Measurements from ENCODE around the gene SIK3. TPM values are rescaled to one million over a fixed set of nuclear protein-coding genes. Genes with fewer than 3 reads are reported as not detected.

SIK3 gene
- total and polyA plus RNA-seq, 2 experiments from 2014 or later, result 6.1 to 33.9 TPM

DNA sequence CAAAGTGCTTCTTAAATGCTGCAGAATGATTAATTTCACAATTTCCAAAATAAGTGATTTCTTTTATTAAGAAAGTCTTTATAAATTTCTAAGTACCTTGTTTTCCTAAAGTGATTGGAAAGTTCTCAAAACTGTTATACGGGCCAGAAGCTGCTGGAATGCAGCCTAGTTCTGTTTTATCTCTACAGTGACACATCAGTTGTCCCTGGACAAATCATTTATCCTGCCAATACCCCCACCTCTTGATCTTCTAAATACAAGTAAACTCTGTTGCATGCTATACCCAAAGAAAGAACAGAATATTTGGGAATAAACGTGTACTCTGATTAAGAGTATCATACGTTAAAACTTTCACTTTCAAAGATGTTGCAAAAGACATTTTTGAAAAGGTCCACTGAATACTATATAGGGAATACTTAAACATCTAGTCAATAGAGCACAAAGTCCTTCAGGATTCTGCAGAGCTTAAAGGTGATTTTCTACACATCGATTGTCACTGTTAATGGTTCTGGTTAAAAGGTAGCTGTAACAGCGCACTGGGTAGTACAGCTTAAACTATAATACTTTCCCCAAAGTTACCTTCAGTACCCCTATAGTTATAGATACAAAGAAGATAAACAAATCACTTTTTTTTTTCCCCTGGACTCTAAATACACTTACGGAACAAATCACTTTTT, 168.7 kb downstream of the SIK3 start (continued):
- TF ChIP-seq, protein P1, sequence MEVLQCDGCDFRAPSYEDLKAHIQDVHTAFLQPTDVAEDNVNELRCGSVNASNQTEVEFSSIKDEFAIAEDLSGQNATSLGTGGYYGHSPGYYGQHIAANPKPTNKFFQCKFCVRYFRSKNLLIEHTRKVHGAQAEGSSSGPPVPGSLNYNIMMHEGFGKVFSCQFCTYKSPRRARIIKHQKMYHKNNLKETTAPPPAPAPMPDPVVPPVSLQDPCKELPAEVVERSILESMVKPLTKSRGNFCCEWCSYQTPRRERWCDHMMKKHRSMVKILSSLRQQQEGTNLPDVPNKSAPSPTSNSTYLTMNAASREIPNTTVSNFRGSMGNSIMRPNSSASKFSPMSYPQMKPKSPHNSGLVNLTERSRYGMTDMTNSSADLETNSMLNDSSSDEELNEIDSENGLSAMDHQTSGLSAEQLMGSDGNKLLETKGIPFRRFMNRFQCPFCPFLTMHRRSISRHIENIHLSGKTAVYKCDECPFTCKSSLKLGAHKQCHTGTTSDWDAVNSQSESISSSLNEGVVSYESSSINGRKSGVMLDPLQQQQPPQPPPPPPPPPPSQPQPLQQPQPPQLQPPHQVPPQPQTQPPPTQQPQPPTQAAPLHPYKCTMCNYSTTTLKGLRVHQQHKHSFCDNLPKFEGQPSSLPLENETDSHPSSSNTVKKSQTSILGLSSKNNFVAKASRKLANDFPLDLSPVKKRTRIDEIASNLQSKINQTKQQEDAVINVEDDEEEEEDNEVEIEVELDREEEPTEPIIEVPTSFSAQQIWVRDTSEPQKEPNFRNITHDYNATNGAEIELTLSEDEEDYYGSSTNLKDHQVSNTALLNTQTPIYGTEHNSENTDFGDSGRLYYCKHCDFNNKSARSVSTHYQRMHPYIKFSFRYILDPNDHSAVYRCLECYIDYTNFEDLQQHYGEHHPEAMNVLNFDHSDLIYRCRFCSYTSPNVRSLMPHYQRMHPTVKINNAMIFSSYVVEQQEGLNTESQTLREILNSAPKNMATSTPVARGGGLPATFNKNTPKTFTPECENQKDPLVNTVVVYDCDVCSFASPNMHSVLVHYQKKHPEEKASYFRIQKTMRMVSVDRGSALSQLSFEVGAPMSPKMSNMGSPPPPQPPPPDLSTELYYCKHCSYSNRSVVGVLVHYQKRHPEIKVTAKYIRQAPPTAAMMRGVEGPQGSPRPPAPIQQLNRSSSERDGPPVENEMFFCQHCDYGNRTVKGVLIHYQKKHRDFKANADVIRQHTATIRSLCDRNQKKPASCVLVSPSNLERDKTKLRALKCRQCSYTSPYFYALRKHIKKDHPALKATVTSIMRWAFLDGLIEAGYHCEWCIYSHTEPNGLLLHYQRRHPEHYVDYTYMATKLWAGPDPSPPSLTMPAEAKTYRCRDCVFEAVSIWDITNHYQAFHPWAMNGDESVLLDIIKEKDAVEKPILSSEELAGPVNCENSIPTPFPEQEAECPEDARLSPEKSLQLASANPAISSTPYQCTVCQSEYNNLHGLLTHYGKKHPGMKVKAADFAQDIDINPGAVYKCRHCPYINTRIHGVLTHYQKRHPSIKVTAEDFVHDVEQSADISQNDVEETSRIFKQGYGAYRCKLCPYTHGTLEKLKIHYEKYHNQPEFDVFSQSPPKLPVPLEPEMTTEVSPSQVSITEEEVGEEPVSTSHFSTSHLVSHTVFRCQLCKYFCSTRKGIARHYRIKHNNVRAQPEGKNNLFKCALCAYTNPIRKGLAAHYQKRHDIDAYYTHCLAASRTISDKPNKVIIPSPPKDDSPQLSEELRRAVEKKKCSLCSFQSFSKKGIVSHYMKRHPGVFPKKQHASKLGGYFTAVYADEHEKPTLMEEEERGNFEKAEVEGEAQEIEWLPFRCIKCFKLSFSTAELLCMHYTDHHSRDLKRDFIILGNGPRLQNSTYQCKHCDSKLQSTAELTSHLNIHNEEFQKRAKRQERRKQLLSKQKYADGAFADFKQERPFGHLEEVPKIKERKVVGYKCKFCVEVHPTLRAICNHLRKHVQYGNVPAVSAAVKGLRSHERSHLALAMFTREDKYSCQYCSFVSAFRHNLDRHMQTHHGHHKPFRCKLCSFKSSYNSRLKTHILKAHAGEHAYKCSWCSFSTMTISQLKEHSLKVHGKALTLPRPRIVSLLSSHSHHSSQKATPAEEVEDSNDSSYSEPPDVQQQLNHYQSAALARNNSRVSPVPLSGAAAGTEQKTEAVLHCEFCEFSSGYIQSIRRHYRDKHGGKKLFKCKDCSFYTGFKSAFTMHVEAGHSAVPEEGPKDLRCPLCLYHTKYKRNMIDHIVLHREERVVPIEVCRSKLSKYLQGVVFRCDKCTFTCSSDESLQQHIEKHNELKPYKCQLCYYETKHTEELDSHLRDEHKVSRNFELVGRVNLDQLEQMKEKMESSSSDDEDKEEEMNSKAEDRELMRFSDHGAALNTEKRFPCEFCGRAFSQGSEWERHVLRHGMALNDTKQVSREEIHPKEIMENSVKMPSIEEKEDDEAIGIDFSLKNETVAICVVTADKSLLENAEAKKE (CRISPR knock-in tag; IDR thresholded peaks at IDR 0.05), result no peak
- TF ChIP-seq ZNF331 (CRISPR knock-in tag; IDR thresholded peaks at IDR 0.05; ENCODE audit: low read depth), result no peak
- TF ChIP-seq POLR2AphosphoS5 (IDR thresholded peaks at IDR 0.05; ENCODE audit: low read depth), result no peak
- no peak for TF ChIP-seq JUNB (IDR thresholded peaks at IDR 0.05; ENCODE audit: unreplicated experiment)

DNA sequence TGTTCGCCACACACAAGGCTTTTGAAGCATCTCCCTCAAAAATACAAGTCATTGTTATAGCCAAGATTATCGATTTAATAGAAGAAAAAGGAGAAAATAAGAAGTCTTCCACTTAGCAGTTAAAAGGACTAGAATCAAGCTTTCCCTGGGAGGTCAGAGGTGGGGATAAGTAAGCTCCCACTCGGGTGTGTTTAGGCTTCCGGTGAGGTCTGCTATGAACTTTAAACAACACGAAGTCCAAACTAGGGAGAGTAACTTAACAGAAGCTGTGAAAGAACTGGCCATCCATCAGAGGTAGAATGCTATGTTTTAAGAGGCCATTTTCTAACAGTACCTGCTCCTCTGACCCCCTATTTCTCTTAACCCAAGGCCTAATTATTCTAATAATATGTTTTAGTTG, 169.4 kb downstream of the SIK3 start:
- H3K9me2 ChIP-seq (ENCODE audit: insufficient read depth), result no peaks in the 10 kb centered on the region
- TF ChIP-seq ZNF331 (CRISPR knock-in tag; IDR thresholded peaks at IDR 0.05; ENCODE audit: low read depth) (no peak), JUNB (IDR thresholded peaks at IDR 0.05; ENCODE audit: unreplicated experiment) (no peak), STAT1 (IDR thresholded peaks at IDR 0.05; ENCODE audit: unreplicated experiment) (no peak), POLR2AphosphoS5 (IDR thresholded peaks at IDR 0.05; ENCODE audit: low read depth) (no peak), ZNF114 (CRISPR knock-in tag; IDR thresholded peaks at IDR 0.05) (no peak), EZH2phosphoT487 (IDR thresholded peaks at IDR 0.05; ENCODE audit: unreplicated experiment) (no peak), EZH2 (IDR thresholded peaks at IDR 0.05; ENCODE audit: low read depth, unreplicated experiment) (no peak)
- TF ChIP-seq, protein P2, sequence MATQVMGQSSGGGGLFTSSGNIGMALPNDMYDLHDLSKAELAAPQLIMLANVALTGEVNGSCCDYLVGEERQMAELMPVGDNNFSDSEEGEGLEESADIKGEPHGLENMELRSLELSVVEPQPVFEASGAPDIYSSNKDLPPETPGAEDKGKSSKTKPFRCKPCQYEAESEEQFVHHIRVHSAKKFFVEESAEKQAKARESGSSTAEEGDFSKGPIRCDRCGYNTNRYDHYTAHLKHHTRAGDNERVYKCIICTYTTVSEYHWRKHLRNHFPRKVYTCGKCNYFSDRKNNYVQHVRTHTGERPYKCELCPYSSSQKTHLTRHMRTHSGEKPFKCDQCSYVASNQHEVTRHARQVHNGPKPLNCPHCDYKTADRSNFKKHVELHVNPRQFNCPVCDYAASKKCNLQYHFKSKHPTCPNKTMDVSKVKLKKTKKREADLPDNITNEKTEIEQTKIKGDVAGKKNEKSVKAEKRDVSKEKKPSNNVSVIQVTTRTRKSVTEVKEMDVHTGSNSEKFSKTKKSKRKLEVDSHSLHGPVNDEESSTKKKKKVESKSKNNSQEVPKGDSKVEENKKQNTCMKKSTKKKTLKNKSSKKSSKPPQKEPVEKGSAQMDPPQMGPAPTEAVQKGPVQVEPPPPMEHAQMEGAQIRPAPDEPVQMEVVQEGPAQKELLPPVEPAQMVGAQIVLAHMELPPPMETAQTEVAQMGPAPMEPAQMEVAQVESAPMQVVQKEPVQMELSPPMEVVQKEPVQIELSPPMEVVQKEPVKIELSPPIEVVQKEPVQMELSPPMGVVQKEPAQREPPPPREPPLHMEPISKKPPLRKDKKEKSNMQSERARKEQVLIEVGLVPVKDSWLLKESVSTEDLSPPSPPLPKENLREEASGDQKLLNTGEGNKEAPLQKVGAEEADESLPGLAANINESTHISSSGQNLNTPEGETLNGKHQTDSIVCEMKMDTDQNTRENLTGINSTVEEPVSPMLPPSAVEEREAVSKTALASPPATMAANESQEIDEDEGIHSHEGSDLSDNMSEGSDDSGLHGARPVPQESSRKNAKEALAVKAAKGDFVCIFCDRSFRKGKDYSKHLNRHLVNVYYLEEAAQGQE (IDR thresholded peaks at IDR 0.05; ENCODE audit: unreplicated experiment), result no peak
- TF ChIP-seq, protein P3, sequence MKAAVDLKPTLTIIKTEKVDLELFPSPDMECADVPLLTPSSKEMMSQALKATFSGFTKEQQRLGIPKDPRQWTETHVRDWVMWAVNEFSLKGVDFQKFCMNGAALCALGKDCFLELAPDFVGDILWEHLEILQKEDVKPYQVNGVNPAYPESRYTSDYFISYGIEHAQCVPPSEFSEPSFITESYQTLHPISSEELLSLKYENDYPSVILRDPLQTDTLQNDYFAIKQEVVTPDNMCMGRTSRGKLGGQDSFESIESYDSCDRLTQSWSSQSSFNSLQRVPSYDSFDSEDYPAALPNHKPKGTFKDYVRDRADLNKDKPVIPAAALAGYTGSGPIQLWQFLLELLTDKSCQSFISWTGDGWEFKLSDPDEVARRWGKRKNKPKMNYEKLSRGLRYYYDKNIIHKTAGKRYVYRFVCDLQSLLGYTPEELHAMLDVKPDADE (IDR thresholded peaks at IDR 0.05), result no peak
- TF ChIP-seq, protein P4, sequence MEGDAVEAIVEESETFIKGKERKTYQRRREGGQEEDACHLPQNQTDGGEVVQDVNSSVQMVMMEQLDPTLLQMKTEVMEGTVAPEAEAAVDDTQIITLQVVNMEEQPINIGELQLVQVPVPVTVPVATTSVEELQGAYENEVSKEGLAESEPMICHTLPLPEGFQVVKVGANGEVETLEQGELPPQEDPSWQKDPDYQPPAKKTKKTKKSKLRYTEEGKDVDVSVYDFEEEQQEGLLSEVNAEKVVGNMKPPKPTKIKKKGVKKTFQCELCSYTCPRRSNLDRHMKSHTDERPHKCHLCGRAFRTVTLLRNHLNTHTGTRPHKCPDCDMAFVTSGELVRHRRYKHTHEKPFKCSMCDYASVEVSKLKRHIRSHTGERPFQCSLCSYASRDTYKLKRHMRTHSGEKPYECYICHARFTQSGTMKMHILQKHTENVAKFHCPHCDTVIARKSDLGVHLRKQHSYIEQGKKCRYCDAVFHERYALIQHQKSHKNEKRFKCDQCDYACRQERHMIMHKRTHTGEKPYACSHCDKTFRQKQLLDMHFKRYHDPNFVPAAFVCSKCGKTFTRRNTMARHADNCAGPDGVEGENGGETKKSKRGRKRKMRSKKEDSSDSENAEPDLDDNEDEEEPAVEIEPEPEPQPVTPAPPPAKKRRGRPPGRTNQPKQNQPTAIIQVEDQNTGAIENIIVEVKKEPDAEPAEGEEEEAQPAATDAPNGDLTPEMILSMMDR (conservative IDR thresholded peaks at IDR 0.05; ENCODE audit: low read depth in 2 of 2), result no peak

More for the DNA sequence above, 169.4 kb downstream of the SIK3 start:
- Mint-ChIP-seq H3K4me3 (no peak overlapping the region), H3K27me3 (ENCODE audit: insufficient read depth, low read depth, poor library complexity) (peaks cover 3% of the 10 kb centered on the region), H3K9me3 (no peaks in the 10 kb centered on the region), H3K27ac (peak overlapping the region; percentile 56; the same call in 1 of the 2 replicates), H3K36me3 (ENCODE audit: low read depth) (peaks cover 13% of the 10 kb centered on the region; the same call in 2 of the 3 replicates), H3K4me1 (peaks cover 26% of the 10 kb centered on the region)
- H2AFZ ChIP-seq, result no peak overlapping the region
- ATAC-seq (no peak), DNase-seq (ENCODE audit: low spot score) (no peak)
- no peak overlapping the region for H3K4me3 ChIP-seq
- H3K27me3 ChIP-seq (ENCODE audit: insufficient read depth), result no peaks in the 10 kb centered on the region
- H3K4me1 ChIP-seq (ENCODE audit: insufficient read depth), result peaks cover 24% of the 10 kb centered on the region
- H3F3A ChIP-seq (replicated peaks; ENCODE audit: low read depth), result no peaks in the 10 kb centered on the region
- H3K79me2 ChIP-seq (replicated peaks; ENCODE audit: insufficient read depth), result no peaks in the 10 kb centered on the region
- no peak overlapping the region for H3K4me2 ChIP-seq
- no peaks in the 10 kb centered on the region; the same call in none of the 2 replicates for H3K36me3 ChIP-seq (ENCODE audit: insufficient read depth)
- H3K27ac ChIP-seq (ENCODE audit: low read depth), result no peak overlapping the region
- H4K20me1 ChIP-seq (replicated peaks; ENCODE audit: insufficient read depth), result peaks cover 6% of the 10 kb centered on the region; the same call in 1 of the 2 replicates

All from GM23338 (cell line).